SK-N-SH treated with all-trans-retinoic acid at 6 μM for 48 hours (cell line): ENCODE results near the gene MAGEA8.
"Not testable (repeated sequence)": the region's sequence is repeated elsewhere in the genome, so short reads cannot be mapped to it uniquely, and the experiment has no call there.

Experiments
- ARNTL ChIP-seq: fragments of 450-650 bp; formaldehyde crosslinking; IDR thresholded peaks from 2 replicates; pipeline ENCODE4 v1.5.0; 2020; ENCODE audit warnings: low read depth, mild to moderate bottlenecking, moderate library complexity, borderline replicate concordance
- BACH2 ChIP-seq: fragments of 250-450 bp; sonication (Bioruptor Pico); IDR thresholded peaks from 2 replicates; pipeline ENCODE4 v1.9.0; 2021; ENCODE audit warnings: mild to moderate bottlenecking, borderline replicate concordance
- GLIS3 ChIP-seq: fragments of 250-450 bp; sonication (Bioruptor Pico); IDR thresholded peaks from 2 replicates; pipeline ENCODE4 v1.5.0; 2020; ENCODE audit warnings: mild to moderate bottlenecking, moderate library complexity
- OSR1 ChIP-seq: fragments of 250-450 bp; sonication (Bioruptor Pico); IDR thresholded peaks from 2 replicates; pipeline ENCODE4 v1.8.0; 2022; ENCODE audit warnings: moderate library complexity, mild to moderate bottlenecking, inconsistent platforms
- PPARA ChIP-seq: fragments of 250-450 bp; sonication (Bioruptor Pico); IDR thresholded peaks from 2 replicates; pipeline ENCODE4 v1.5.0; 2020; ENCODE audit warnings: mild to moderate bottlenecking, borderline replicate concordance
- RARB ChIP-seq: fragments of 250-450 bp; sonication (Bioruptor Pico); IDR thresholded peaks from 2 replicates; pipeline ENCODE4 v1.8.0; 2021; ENCODE audit warnings: mild to moderate bottlenecking, moderate library complexity
- SNAI2 ChIP-seq: fragments of 250-450 bp; sonication (Bioruptor Pico); IDR thresholded peaks from 2 replicates; pipeline ENCODE4 v1.5.0; 2020; ENCODE audit warnings: mild to moderate bottlenecking, moderate library complexity
- TCF4 ChIP-seq: fragments of 250-450 bp; sonication (Bioruptor Pico); IDR thresholded peaks from 2 replicates; pipeline ENCODE4 v1.8.0; 2021; ENCODE audit warnings: mild to moderate bottlenecking, moderate library complexity, borderline replicate concordance
- TOX ChIP-seq: fragments of 250-450 bp; sonication (Bioruptor Pico); IDR thresholded peaks from 2 replicates; pipeline ENCODE4 v1.8.0; 2021; ENCODE audit warnings: mild to moderate bottlenecking, moderate library complexity, borderline replicate concordance
- ZC3H10 ChIP-seq: fragments of 250-450 bp; sonication (Bioruptor Pico); IDR thresholded peaks from 2 replicates; pipeline ENCODE4 v1.5.1; 2021; ENCODE audit warnings: mild to moderate bottlenecking, moderate library complexity
- ZFP3 ChIP-seq: fragments of 250-450 bp; sonication (Bioruptor Pico); IDR thresholded peaks from 2 replicates; pipeline ENCODE4 v1.5.0; 2020; ENCODE audit warnings: mild to moderate bottlenecking, moderate library complexity
- ZNF8 ChIP-seq: fragments of 450-650 bp; formaldehyde crosslinking; IDR thresholded peaks from 2 replicates; pipeline ENCODE4 v1.5.0; 2020; ENCODE audit warnings: mild to moderate bottlenecking, moderate library complexity
- TF ChIP-seq, protein P1 (sequence below): fragments of 250-450 bp; sonication (Bioruptor Pico); IDR thresholded peaks from 2 replicates; pipeline ENCODE4 v1.5.1; 2021; ENCODE audit warnings: mild to moderate bottlenecking, moderate library complexity
- TF ChIP-seq, protein P2 (sequence below): fragments of 250-450 bp; sonication (Bioruptor Pico); IDR thresholded peaks from 2 replicates; pipeline ENCODE4 v1.8.0; 2020; ENCODE audit warnings: mild to moderate bottlenecking, moderate library complexity, borderline replicate concordance

DNA sequence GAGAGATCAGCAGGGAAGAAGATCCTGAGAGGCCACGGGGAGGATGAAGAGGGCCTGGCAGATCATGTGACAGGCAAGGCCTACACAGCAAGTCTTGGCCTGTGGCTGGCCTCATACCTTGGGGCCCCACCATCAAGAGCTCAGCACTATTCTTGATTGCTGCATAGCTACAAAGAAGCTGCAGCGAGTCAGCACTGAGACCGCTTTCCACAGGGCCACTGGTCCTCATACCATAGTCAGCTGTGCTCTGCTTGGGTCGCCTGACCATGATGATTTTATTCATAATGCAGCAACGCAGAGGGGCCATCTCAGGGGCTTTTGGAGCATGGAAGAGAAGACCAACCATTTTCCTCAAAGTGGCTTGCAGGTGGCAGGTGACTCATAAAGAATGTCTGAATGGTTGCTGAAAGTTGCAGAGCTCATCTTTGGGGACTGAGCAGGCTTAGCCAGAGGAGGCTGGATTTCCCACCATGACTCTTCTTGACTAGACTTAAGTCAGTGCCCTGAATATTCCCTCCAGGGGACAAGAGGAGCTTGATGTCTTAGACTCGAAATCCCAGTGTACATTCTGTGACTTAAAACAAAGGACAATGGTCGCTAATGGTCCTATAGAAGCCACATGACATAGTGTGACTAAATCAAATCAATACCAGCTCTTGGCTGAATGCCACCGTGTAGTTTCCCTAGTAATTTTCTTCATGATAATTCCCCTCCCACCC, 46.4 kb downstream of the MAGEA8 start:
- TF ChIP-seq ARNTL (CRISPR knock-in tag); ZFP3 (CRISPR knock-in tag); RARB (CRISPR knock-in tag); ZC3H10; SNAI2 (CRISPR knock-in tag); OSR1 (CRISPR knock-in tag); TOX (CRISPR knock-in tag); ZNF8 (CRISPR knock-in tag); GLIS3 (CRISPR knock-in tag); PPARA; BACH2 (CRISPR knock-in tag); TCF4 (CRISPR knock-in tag): not testable (repeated sequence)
- TF ChIP-seq, protein P1, sequence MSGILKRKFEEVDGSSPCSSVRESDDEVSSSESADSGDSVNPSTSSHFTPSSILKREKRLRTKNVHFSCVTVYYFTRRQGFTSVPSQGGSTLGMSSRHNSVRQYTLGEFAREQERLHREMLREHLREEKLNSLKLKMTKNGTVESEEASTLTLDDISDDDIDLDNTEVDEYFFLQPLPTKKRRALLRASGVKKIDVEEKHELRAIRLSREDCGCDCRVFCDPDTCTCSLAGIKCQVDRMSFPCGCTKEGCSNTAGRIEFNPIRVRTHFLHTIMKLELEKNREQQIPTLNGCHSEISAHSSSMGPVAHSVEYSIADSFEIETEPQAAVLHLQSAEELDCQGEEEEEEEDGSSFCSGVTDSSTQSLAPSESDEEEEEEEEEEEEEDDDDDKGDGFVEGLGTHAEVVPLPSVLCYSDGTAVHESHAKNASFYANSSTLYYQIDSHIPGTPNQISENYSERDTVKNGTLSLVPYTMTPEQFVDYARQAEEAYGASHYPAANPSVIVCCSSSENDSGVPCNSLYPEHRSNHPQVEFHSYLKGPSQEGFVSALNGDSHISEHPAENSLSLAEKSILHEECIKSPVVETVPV (CRISPR knock-in tag): not testable (repeated sequence)
- TF ChIP-seq, protein P2, sequence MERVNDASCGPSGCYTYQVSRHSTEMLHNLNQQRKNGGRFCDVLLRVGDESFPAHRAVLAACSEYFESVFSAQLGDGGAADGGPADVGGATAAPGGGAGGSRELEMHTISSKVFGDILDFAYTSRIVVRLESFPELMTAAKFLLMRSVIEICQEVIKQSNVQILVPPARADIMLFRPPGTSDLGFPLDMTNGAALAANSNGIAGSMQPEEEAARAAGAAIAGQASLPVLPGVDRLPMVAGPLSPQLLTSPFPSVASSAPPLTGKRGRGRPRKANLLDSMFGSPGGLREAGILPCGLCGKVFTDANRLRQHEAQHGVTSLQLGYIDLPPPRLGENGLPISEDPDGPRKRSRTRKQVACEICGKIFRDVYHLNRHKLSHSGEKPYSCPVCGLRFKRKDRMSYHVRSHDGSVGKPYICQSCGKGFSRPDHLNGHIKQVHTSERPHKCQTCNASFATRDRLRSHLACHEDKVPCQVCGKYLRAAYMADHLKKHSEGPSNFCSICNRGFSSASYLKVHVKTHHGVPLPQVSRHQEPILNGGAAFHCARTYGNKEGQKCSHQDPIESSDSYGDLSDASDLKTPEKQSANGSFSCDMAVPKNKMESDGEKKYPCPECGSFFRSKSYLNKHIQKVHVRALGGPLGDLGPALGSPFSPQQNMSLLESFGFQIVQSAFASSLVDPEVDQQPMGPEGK (CRISPR knock-in tag): not testable (repeated sequence)
